Gastrocnemius medialis (tissue), 4 donors: Measurements from ENCODE around the gene KCNT1. TPM values are rescaled to one million over a fixed set of nuclear protein-coding genes. Genes with fewer than 3 reads are reported as not detected.

Source experiments
- total RNA-seq, 4 donors: library from RNA; depleted of rRNA; stranded (reverse); fragments of >200 nt; gene quantifications; one replicate each; pipeline versions ENCODE4 v1.1.0 to v1.2.3, GENCODE V29; 2016

The KCNT1 gene
- total RNA-seq, 4 donors from 2014 or later: 2.3 to 8.7 (median 5.3) TPM

Other genes with a start within 250 kb of the KCNT1 start
- gene PPP1R26, start 222.4 kb upstream of the KCNT1 start, total RNA-seq: 1 to 10 TPM; 2.6 to 7.1 (median 5.1) TPM
- 100 to 1,000 TPM in 1 of 4 donors, 10 to 100 TPM in 3; 48.8 to 108 (median 69.5) TPM for gene MRPS2, start 201.5 kb upstream of the KCNT1 start, total RNA-seq
- not detected for gene LCN1, start 180.7 kb upstream of the KCNT1 start, total RNA-seq
- not detected for gene OBP2A, start 156.1 kb upstream of the KCNT1 start, total RNA-seq
- gene PAEP, start 140.4 kb upstream of the KCNT1 start, total RNA-seq: not detected
- not detected for gene GLT6D1, start 62.6 kb upstream of the KCNT1 start, total RNA-seq
- not detected for gene LCN9, start 38.9 kb upstream of the KCNT1 start, total RNA-seq
- gene SOHLH1, start 2.7 kb upstream of the KCNT1 start, total RNA-seq: not detected
- gene CAMSAP1, start 205.4 kb downstream of the KCNT1 start, total RNA-seq: 10 to 100 TPM; 54.8 to 94.9 (median 82.9) TPM